Spleen (tissue), 7 donors: ENCODE measurements around the gene PHLDB1.

Experiments
- POLR2A ChIP-seq, 3 donors: fragments of 450-650 bp; IDR thresholded peaks; one replicate each; pipeline ENCODE4 v1.5.1; 2017; ENCODE audit warnings: antibody characterized with exemption in 3 of 3, mild to moderate bottlenecking in 1 of 3
- TF ChIP-seq, protein P1 (sequence below), 11 experiments: fragments of 200-600 bp in 7 of 11; fragments of 450-650 bp in 4 of 11; sonication (generic) in 4 of 11; IDR thresholded peaks in 8 of 11; conservative IDR thresholded peaks in 3 of 11; 1 replicate in 7 of 11; 2 replicates in 4 of 11; pipeline versions ENCODE4 v1.4.0 to v1.8.0; 2016 to 2021; ENCODE audit warnings: antibody characterized with exemption in 11 of 11, inconsistent platforms in 4 of 11, mild to moderate bottlenecking in 1 of 11
- donor health status: DM: no; HTN: no; CAD: no; lungs with moderate emphysema.
- donor health status: DM: no; HTN: no; CAD: no.
- donor health status: DM: no; HTN: no; CAD: no.

DNA sequence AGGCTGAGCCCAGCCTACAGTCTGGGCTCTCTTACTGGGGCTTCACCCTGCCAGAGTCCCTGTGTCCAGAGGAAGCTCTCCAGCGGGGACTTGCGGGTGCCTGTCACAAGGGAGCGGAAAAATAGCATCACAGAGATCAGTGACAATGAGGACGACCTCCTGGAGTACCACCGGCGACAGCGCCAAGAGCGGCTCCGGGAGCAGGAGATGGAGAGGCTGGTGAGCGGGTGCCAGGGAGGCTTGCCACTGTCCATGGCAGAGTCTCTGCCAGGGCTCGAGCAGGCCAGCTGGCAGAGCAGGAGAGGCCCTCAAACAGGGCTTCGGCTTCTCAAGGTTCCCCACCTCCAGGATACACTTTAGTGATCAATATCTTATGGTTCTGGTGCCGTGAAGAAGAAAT, 21.0 kb downstream of the PHLDB1 start:
- no peak for TF ChIP-seq POLR2A (IDR thresholded peaks at IDR 0.05)
- TF ChIP-seq, protein P1, sequence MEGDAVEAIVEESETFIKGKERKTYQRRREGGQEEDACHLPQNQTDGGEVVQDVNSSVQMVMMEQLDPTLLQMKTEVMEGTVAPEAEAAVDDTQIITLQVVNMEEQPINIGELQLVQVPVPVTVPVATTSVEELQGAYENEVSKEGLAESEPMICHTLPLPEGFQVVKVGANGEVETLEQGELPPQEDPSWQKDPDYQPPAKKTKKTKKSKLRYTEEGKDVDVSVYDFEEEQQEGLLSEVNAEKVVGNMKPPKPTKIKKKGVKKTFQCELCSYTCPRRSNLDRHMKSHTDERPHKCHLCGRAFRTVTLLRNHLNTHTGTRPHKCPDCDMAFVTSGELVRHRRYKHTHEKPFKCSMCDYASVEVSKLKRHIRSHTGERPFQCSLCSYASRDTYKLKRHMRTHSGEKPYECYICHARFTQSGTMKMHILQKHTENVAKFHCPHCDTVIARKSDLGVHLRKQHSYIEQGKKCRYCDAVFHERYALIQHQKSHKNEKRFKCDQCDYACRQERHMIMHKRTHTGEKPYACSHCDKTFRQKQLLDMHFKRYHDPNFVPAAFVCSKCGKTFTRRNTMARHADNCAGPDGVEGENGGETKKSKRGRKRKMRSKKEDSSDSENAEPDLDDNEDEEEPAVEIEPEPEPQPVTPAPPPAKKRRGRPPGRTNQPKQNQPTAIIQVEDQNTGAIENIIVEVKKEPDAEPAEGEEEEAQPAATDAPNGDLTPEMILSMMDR (IDR thresholded peaks at IDR 0.05 in 8 of 11, conservative IDR thresholded peaks at IDR 0.05 in 3 of 11): no peak
